ENCODE measurements around the gene PHKB.
"Not testable (repeated sequence)": the region's sequence is repeated elsewhere in the genome, so short reads cannot be mapped to it uniquely, and the experiment has no call there.

Gene PHKB

GRCh38 chr16:47631131-47631530 is 170.0 kb downstream of the PHKB start:
- no peak for DNase-seq

- no peak for DNase-seq
Measured at GRCh38 chr16:47634126-47634525, 173.0 kb downstream of the PHKB start.

GRCh38 chr16:47634727-47635126 is 173.6 kb downstream of the PHKB start:
- no peak for DNase-seq

GRCh38 chr16:47636501-47637099 is 175.5 kb downstream of the PHKB start:
- DNase-seq, result no peak

GRCh38 chr16:47638175-47638574 is 177.0 kb downstream of the PHKB start:
- DNase-seq, result no peak

GRCh38 chr16:47640661-47641060 is 179.5 kb downstream of the PHKB start:
- DNase-seq, result no peak

GRCh38 chr16:47643323-47644000 is 182.3 kb downstream of the PHKB start:
- DNase-seq, result no peak

- DNase-seq, result no peak
Measured at GRCh38 chr16:47644166-47644565, 183.0 kb downstream of the PHKB start.

- DNase-seq, result no peak
Measured at GRCh38 chr16:47644661-47645060, 183.5 kb downstream of the PHKB start.

- DNase-seq, result no peak
Measured at GRCh38 chr16:47646914-47647313, 185.8 kb downstream of the PHKB start.

GRCh38 chr16:47657032-47657431 is 195.9 kb downstream of the PHKB start:
- DNase-seq, result no peak

GRCh38 chr16:47657977-47658376 is 196.8 kb downstream of the PHKB start:
- DNase-seq, result no peak

GRCh38 chr16:47660540-47660939 is 199.4 kb downstream of the PHKB start:
- no peak for DNase-seq

GRCh38 chr16:47664653-47665325 is 203.7 kb downstream of the PHKB start:
- DNase-seq, result no peak

- DNase-seq, result no peak
Measured at GRCh38 chr16:47666434-47666833, 205.3 kb downstream of the PHKB start.

- DNase-seq, result no peak
Measured at GRCh38 chr16:47667956-47668355, 206.8 kb downstream of the PHKB start.

- DNase-seq, result no peak
Measured at GRCh38 chr16:47672475-47672874, 211.3 kb downstream of the PHKB start.

GRCh38 chr16:47676635-47677177 is 215.6 kb downstream of the PHKB start:
- DNase-seq, result no peak

GRCh38 chr16:47681571-47681970 is 220.4 kb downstream of the PHKB start:
- not testable (repeated sequence) for DNase-seq

- no peak for DNase-seq
Measured at GRCh38 chr16:47687694-47688093, 226.6 kb downstream of the PHKB start.

GRCh38 chr16:47693226-47693625 is 232.1 kb downstream of the PHKB start:
- no peak for DNase-seq

- no peak for DNase-seq
Measured at GRCh38 chr16:47694543-47694942, 233.4 kb downstream of the PHKB start.

GRCh38 chr16:47695756-47696155 is 234.6 kb downstream of the PHKB start:
- DNase-seq, result no peak

- DNase-seq, result no peak
Measured at GRCh38 chr16:47697826-47698225, 236.7 kb downstream of the PHKB start.
